K562 (cell line): ENCODE results near the gene CACNA1E. TPM values are rescaled to one million over a fixed set of nuclear protein-coding genes. Genes with fewer than 3 reads are reported as not detected.

Experiments used
- BCOR ChIP-seq: fragments of 450-650 bp; IDR thresholded peaks from 2 replicates; pipeline ENCODE4 v1.6.1; 2016
- CBX3 ChIP-seq, 2 experiments: IDR thresholded peaks; 1 replicate in 1 of 2; 2 replicates in 1 of 2; pipeline ENCODE4 v1.6.1; 2012; ENCODE audit warnings: inconsistent platforms in 2 of 2, low read length in 2 of 2, borderline replicate concordance in 1 of 2, control low read depth in 1 of 2
- CGGBP1 ChIP-seq: fragments of 250-450 bp; sonication (Bioruptor Pico); IDR thresholded peaks from 2 replicates; pipeline ENCODE4 v1.9.0; 2021; ENCODE audit warnings: mild to moderate bottlenecking
- DACH1 ChIP-seq: fragments of 450-650 bp; IDR thresholded peaks from 2 replicates; pipeline ENCODE4 v1.6.1; 2018; ENCODE audit not compliant: partially characterized antibody
- DPF2 ChIP-seq: fragments of 450-650 bp; IDR thresholded peaks from 2 replicates; pipeline ENCODE4 v1.6.1; 2016
- FOXM1 ChIP-seq, 2 experiments: fragments of 450-650 bp in 1 of 2; sonication (generic) in 1 of 2; formaldehyde crosslinking in 1 of 2; IDR thresholded peaks; 2 replicates each; pipeline versions ENCODE4 v1.6.1 to v1.9.0; 2017 to 2022; ENCODE audit warnings: low read depth in 2 of 2, mild to moderate bottlenecking in 2 of 2, missing genetic modification reagents in 1 of 2, moderate library complexity in 1 of 2
- HEY1 ChIP-seq: fragments of 250-450 bp; sonication (Bioruptor Pico); IDR thresholded peaks from 2 replicates; pipeline ENCODE4 v1.5.0; 2020; ENCODE audit warnings: mild to moderate bottlenecking, moderate library complexity, borderline replicate concordance
- KDM1A ChIP-seq, 2 experiments: fragments of 450-650 bp; IDR thresholded peaks; 2 replicates each; pipeline ENCODE4 v1.6.1; 2016; ENCODE audit warnings: mild to moderate bottlenecking in 2 of 2
- KLF16 ChIP-seq: IDR thresholded peaks from 2 replicates; pipeline ENCODE4 v1.6.1; 2016; ENCODE audit warnings: antibody characterized with exemption
- MCM2 ChIP-seq: fragments of 450-650 bp; IDR thresholded peaks from 2 replicates; pipeline ENCODE4 v1.6.1; 2017; ENCODE audit warnings: low read depth, mild to moderate bottlenecking
- MCM3 ChIP-seq: fragments of 450-650 bp; IDR thresholded peaks from 2 replicates; pipeline ENCODE4 v1.6.1; 2016
- MYNN ChIP-seq, 2 experiments: sonication (generic); formaldehyde crosslinking in 1 of 2; IDR thresholded peaks; 2 replicates each; pipeline versions ENCODE4 v1.5.0 to v1.6.1; 2016 to 2020; ENCODE audit warnings: antibody characterized with exemption in 1 of 2, missing genetic modification reagents in 1 of 2
- RBM34 ChIP-seq: fragments of 200-400 bp; formaldehyde crosslinking; IDR thresholded peaks from 2 replicates; pipeline ENCODE4 v1.6.1; 2018; ENCODE audit warnings: low read length, borderline replicate concordance; ENCODE audit not compliant: insufficient read depth
- RREB1 ChIP-seq: fragments of 250-450 bp; sonication (Bioruptor Pico); IDR thresholded peaks from 2 replicates; pipeline ENCODE4 v1.4.0; 2020
- TRIM25 ChIP-seq: fragments of 450-650 bp; IDR thresholded peaks from 2 replicates; pipeline ENCODE4 v1.7.0; 2016; ENCODE audit warnings: borderline replicate concordance
- UBTF ChIP-seq, 2 experiments: IDR thresholded peaks; 2 replicates each; pipeline ENCODE4 v1.6.1; 2012; ENCODE audit warnings: improper control_type of control experiment in 2 of 2, low read depth in 2 of 2, low read length in 2 of 2, borderline replicate concordance in 1 of 2
- ZNF165 ChIP-seq: fragments of 250-450 bp; sonication (Bioruptor Pico); IDR thresholded peaks from 2 replicates; pipeline ENCODE4 v1.4.0; 2020; ENCODE audit warnings: borderline replicate concordance
- ZNF696 ChIP-seq: fragments of 250-450 bp; sonication (Bioruptor Pico); conservative IDR thresholded peaks from 2 replicates; pipeline ENCODE4 v1.4.0; 2020; ENCODE audit warnings: mild to moderate bottlenecking, moderate library complexity
- ZNF766 ChIP-seq: fragments of 200-800 bp; sonication (Bioruptor generic); conservative IDR thresholded peaks from 2 replicates; pipeline ENCODE4 v1.6.1; 2016; ENCODE audit warnings: missing genetic modification characterization, missing compliant biosample characterization
- ZSCAN29 ChIP-seq: fragments of 450-650 bp; IDR thresholded peaks from 2 replicates; pipeline ENCODE4 v1.6.1; 2017
- polyA plus RNA-seq, 8 experiments: library from polyadenylated mRNA; depleted of rRNA in 4 of 8; stranded (reverse) in 5 of 8; unstranded in 3 of 8; fragments of >200 nt; fragmentation: Nextera tagmentation in 2 of 8; fragmentation: Illumina TruSeq in 1 of 8; extraction: Ambion mirVana in 2 of 8; extraction: Trizol in 1 of 8; gene quantifications; 2 replicates each; pipeline versions ENCODE4 v1.2.1 to v1.2.3, GENCODE V29; 2011 to 2014; ENCODE audit warnings: inconsistent platforms in 1 of 8, missing spikeins in 1 of 8
- total RNA-seq, 7 experiments: library from RNA; depleted of rRNA in 6 of 7; stranded (reverse); fragments of >200 nt in 6 of 7; fragmentation: Illumina TruSeq in 2 of 7; extraction: Trizol in 2 of 7; gene quantifications; 2 replicates each; pipeline versions ENCODE4 v1.2.1 to v1.2.3, GENCODE V29; 2011 to 2021; ENCODE audit warnings: low replicate concordance in 1 of 7

CACNA1E gene
- total and polyA plus RNA-seq, 9 of the 15 experiments (the other 6 are each of a cell fraction or from before 2014, with no cell fraction given), result under 0.01 to 0.04 TPM; not detected in 7

- TF ChIP-seq UBTF (IDR thresholded peaks at IDR 0.05; ENCODE audit: borderline replicate concordance in 1 of 2, low read depth in 2 of 2, low read length in 2 of 2), result no peak
- peak; percentile 82 for TF ChIP-seq KLF16
- TF ChIP-seq DACH1, result no peak
- no peak for TF ChIP-seq MCM2
- TF ChIP-seq MYNN (IDR thresholded peaks at IDR 0.05), result no peak
- no peak for TF ChIP-seq MYNN (CRISPR knock-in tag; IDR thresholded peaks at IDR 0.05)
- TF ChIP-seq CBX3 (IDR thresholded peaks at IDR 0.05; ENCODE audit: borderline replicate concordance in 1 of 2, low read length in 2 of 2), result no peak
- peak; percentile 42; the same call in 1 of the 2 replicates for TF ChIP-seq FOXM1 (IDR thresholded peaks at IDR 0.05; ENCODE audit: low read depth)
- TF ChIP-seq FOXM1 (CRISPR knock-in tag; IDR thresholded peaks at IDR 0.05; ENCODE audit: low read depth), result no peak
- no peak for TF ChIP-seq RREB1
- no peak for TF ChIP-seq HEY1 (CRISPR knock-in tag)
- no peak for TF ChIP-seq CGGBP1
- peak; percentile 40; the same call in 1 of the 2 replicates for TF ChIP-seq BCOR
- no peak for TF ChIP-seq RBM34
- no peak for TF ChIP-seq ZNF696 (CRISPR knock-in tag)
- TF ChIP-seq ZSCAN29, result no peak
- TF ChIP-seq TRIM25, result no peak
- TF ChIP-seq DPF2, result 0 out of 2 replicates have a peak, but pooled peaks have one; percentile 37
- no peak for TF ChIP-seq ZNF165 (CRISPR knock-in tag)
- TF ChIP-seq KDM1A (IDR thresholded peaks at IDR 0.05), result peak; percentile 99
- 0 out of 2 replicates have a peak, but pooled peaks have one; percentile 37 for TF ChIP-seq ZNF766 (CRISPR knock-in tag)
- no peak for TF ChIP-seq MCM3
Measured at GRCh38 chr1:181718034-181718433, 234.7 kb downstream of the CACNA1E start (continued).
